HepG2 (cell line): ENCODE measurements around the gene ALOX5. TPM values are rescaled to one million over a fixed set of nuclear protein-coding genes. Genes with fewer than 3 reads are reported as not detected.
"Not testable (repeated sequence)": the region's sequence is repeated elsewhere in the genome, so short reads cannot be mapped to it uniquely, and the experiment has no call there.

ENCODE experiments used
- ATAC-seq: fragments of 200-7000 bp; cut with Tn5 transposase; 3 replicates; pipeline ENCODE4 v1.9.1; 2020; ENCODE audit warnings: mild to moderate bottlenecking, moderate library complexity
- BruUV-seq: library from RNA; stranded (reverse); fragments of 400-500 nt; replicated peaks from 2 replicates; lab custom pipeline; 2021; lab: Mats Ljungman, UMichigan
- CTCF ChIA-PET: fragments of 300-600 bp; formaldehyde crosslinking; extraction: SDS; loops from one replicate; lab custom pipeline; 2021; ENCODE audit warnings: low total read pairs, inconsistent platforms, low intra/inter-chr PET ratio; lab: Yijun Ruan, JAX
- POLR2A ChIA-PET: fragments of 350-600 bp; sonication (Branson Sonifier 250); formaldehyde crosslinking; loops from one replicate; lab custom pipeline; 2020; ENCODE audit warnings: antibody characterized with exemption, inconsistent platforms; lab: Yijun Ruan, JAX
- DNase-seq: peaks from one replicate; pipeline ENCODE4 v3.0.0-alpha.2; 2015; ENCODE audit warnings: low spot score
- FAIRE-seq: peaks from 3 replicates; lab custom pipeline; 2011; peaks lifted over from hg19 to GRCh38; lab: Jason Lieb, UNC
- H2AFZ ChIP-seq: one replicate; pipeline ENCODE4 v1.6.1; 2011; ENCODE audit warnings: low read length, inconsistent platforms
- H3K27ac ChIP-seq: fragments of 300-600 bp; 3 replicates; pipeline ENCODE4 v1.8.0; 2011; ENCODE audit warnings: mixed run types, mild to moderate bottlenecking, mixed read lengths, low read length, inconsistent platforms; ENCODE audit not compliant: insufficient read depth; ENCODE audit errors: extremely low read length
- H3K27me3 ChIP-seq, 2 experiments: fragments of 200-600 bp in 1 of 2; 2 replicates in 1 of 2; 3 replicates in 1 of 2; pipeline versions ENCODE4 v1.6.0 to v1.8.0; 2011; ENCODE audit warnings: low read length in 2 of 2, mild to moderate bottlenecking in 2 of 2, moderate library complexity in 2 of 2, inconsistent platforms in 1 of 2; ENCODE audit not compliant: insufficient read depth in 2 of 2, control insufficient read depth in 1 of 2
- H3K36me3 ChIP-seq, 2 experiments: fragments of 200-600 bp in 1 of 2; replicated peaks in 1 of 2; 2 replicates in 1 of 2; 3 replicates in 1 of 2; pipeline versions ENCODE4 v1.5.1 to v1.8.0; 2011; ENCODE audit warnings: low read length in 2 of 2, inconsistent platforms in 1 of 2; ENCODE audit not compliant: insufficient read depth in 2 of 2, control insufficient read depth in 1 of 2
- H3K4me1 ChIP-seq: 2 replicates; pipeline ENCODE4 v1.5.1; 2012; ENCODE audit warnings: low read length, inconsistent platforms; ENCODE audit not compliant: insufficient read depth
- H3K4me2 ChIP-seq: 2 replicates; pipeline ENCODE4 v1.6.0; 2011; ENCODE audit warnings: low read depth, low read length, inconsistent platforms
- H3K4me3 ChIP-seq, 3 experiments: fragments of 200-600 bp in 1 of 3; sonication (generic), shearing (Covaris generic) in 1 of 3; replicated peaks in 1 of 3; 2 replicates each; pipeline ENCODE4 v1.5.1; 2011 to 2016; ENCODE audit warnings: low read length in 3 of 3, inconsistent platforms in 2 of 3, low read depth in 2 of 3, mild to moderate bottlenecking in 2 of 3, control low read depth in 1 of 3, mixed read lengths in 1 of 3; ENCODE audit not compliant: insufficient read depth in 1 of 3
- H3K79me2 ChIP-seq: one replicate; pipeline ENCODE4 v1.6.1; 2011; ENCODE audit warnings: low read length, inconsistent platforms; ENCODE audit not compliant: insufficient read depth
- H3K9ac ChIP-seq: 2 replicates; pipeline ENCODE4 v1.6.0; 2011; ENCODE audit warnings: mild to moderate bottlenecking, low read depth, low read length, inconsistent platforms; ENCODE audit not compliant: insufficient read depth
- H3K9me3 ChIP-seq: 2 replicates; pipeline ENCODE4 v1.5.1; 2012; ENCODE audit warnings: mild to moderate bottlenecking, low read length
- H4K20me1 ChIP-seq: 2 replicates; pipeline ENCODE4 v1.6.0; 2011; ENCODE audit warnings: inconsistent platforms, mild to moderate bottlenecking, low read length, moderate library complexity; ENCODE audit not compliant: insufficient read depth
- ZFX ChIP-seq: sonication (generic); formaldehyde crosslinking; IDR thresholded peaks from 2 replicates; pipeline ENCODE4 v1.4.0; 2020; ENCODE audit warnings: mild to moderate bottlenecking, low read depth, missing genetic modification reagents, moderate library complexity
- ZNF264 ChIP-seq: sonication (generic); formaldehyde crosslinking; IDR thresholded peaks from 2 replicates; pipeline ENCODE4 v1.4.0; 2020; ENCODE audit warnings: missing genetic modification reagents
- ZNF30 ChIP-seq: sonication (generic); formaldehyde crosslinking; IDR thresholded peaks from 2 replicates; pipeline ENCODE4 v1.5.0; 2020; ENCODE audit warnings: mild to moderate bottlenecking, missing genetic modification reagents
- ZNF569 ChIP-seq: sonication (generic); formaldehyde crosslinking; IDR thresholded peaks from 2 replicates; pipeline ENCODE4 v1.5.0; 2020; ENCODE audit warnings: mild to moderate bottlenecking, missing genetic modification reagents, moderate library complexity, borderline replicate concordance
- WGBS: methylation state at CpG from one replicate; pipeline ENCODE4 v1.1.6; 2017; ENCODE audit warnings: low lambda C conversion rate; 5-methylcytosine and 5-hydroxymethylcytosine counted together
- in situ Hi-C: cut with HindIII; loops from 2 replicates; pipeline ENCODE4 v1.10.0; 2017; ENCODE audit warnings: low pct_unique_long_range_greater_than_20kb; ENCODE audit not compliant: extremely low pct_ligation_motif_present
- intact Hi-C: fragments of 100-400 bp; cut with micrococcal nuclease; formaldehyde crosslinking; loops from one replicate; pipeline ENCODE4 v1.10.0; 2022; ENCODE audit not compliant: unreplicated experiment
- polyA plus RNA-seq, 8 experiments: library from polyadenylated mRNA; depleted of rRNA in 3 of 8; stranded (reverse) in 7 of 8; unstranded in 1 of 8; fragments of >200 nt; fragmentation: Illumina TruSeq in 4 of 8; extraction: Trizol in 4 of 8; gene quantifications; 2 replicates each; pipeline versions ENCODE4 v1.2.1 to v1.2.3, GENCODE V29; 2011 to 2016; ENCODE audit warnings: low read depth in 4 of 8, missing spikeins in 1 of 8, mixed read lengths in 1 of 8; ENCODE audit not compliant: insufficient read depth in 1 of 8
- total RNA-seq, 5 experiments: library from RNA; depleted of rRNA; stranded (reverse); fragments of >200 nt; fragmentation: Illumina TruSeq; extraction: Trizol; gene quantifications; 2 replicates each; pipeline ENCODE4 v1.2.3, GENCODE V29; 2016; ENCODE audit warnings: low read depth in 1 of 5
- TF ChIP-seq, protein P1 (sequence below): sonication (generic); formaldehyde crosslinking; IDR thresholded peaks from 2 replicates; pipeline ENCODE4 v1.4.0; 2020; ENCODE audit warnings: mild to moderate bottlenecking, low read depth, missing genetic modification reagents

Gene ALOX5
- total and polyA plus RNA-seq, 2 of the 13 experiments (the other 11 are each of a cell fraction or from before 2014, with no cell fraction given): 0.04 TPM; not detected in 1

DNA sequence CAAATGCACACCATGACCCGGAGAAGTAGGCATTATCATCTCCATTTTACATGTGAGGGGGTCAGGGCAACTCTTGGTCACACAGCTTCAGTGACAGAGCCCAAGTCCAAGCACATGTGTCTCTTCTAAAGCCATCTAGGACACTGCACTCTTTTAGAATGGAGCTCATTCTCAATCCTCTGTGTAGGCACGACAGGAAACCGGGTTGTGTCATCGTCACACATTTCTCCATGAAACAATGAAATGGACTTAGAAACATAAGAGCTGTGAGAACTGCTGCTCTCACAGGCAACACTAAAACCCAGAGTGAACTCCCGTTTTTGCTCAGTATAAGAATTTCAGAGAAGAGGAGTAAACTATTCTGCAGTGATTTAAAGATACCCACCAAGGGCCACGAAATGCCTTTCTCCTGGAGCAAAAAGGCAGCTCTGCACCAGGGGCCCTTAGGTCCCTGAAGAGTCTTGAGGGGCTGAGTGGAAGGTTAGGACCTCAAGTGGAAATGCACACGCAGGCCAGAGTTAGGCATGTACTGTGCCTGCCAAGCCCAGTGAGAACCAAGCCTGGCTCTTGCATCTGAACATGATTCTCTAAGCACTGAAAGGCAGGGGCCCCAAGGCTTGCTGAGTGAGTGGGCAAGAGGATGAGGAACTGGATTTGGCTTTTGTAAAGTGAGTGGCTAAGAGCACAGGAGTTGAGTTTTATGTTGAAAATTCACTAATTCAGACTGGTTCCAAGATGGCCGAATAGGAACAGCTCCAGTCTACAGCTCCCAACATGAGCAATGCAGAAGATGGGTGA, 13.3 kb downstream of the ALOX5 start (continued):
- TF ChIP-seq, protein P1, sequence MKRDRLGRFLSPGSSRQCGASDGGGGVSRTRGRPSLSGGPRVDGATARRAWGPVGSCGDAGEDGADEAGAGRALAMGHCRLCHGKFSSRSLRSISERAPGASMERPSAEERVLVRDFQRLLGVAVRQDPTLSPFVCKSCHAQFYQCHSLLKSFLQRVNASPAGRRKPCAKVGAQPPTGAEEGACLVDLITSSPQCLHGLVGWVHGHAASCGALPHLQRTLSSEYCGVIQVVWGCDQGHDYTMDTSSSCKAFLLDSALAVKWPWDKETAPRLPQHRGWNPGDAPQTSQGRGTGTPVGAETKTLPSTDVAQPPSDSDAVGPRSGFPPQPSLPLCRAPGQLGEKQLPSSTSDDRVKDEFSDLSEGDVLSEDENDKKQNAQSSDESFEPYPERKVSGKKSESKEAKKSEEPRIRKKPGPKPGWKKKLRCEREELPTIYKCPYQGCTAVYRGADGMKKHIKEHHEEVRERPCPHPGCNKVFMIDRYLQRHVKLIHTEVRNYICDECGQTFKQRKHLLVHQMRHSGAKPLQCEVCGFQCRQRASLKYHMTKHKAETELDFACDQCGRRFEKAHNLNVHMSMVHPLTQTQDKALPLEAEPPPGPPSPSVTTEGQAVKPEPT (CRISPR knock-in tag): no peak
- no peak for TF ChIP-seq ZNF569
- no peak for TF ChIP-seq ZNF264 (CRISPR knock-in tag)
- no peak for TF ChIP-seq ZNF30 (CRISPR knock-in tag)
- no peak for TF ChIP-seq ZFX

DNA sequence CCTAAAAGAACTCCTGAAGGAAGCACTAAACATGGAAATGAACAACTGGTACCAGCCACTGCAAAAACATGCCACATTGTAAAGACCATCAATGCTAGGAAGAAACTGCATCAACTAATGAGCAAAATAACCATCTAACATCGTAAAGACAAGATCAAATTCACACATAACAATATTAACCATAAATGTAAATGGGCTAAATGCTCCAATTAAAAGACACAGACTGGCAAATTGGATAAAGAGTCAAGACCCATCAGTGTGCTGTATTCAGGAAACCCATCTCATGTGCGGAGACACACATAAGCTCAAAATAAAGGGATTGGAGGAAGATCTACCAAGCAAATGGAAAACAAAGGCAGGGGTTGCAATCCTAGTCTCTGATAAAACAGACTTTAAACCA, 15.7 kb downstream of the ALOX5 start:
- H3K4me2 ChIP-seq, H3K9me3 ChIP-seq, H3K79me2 ChIP-seq, CTCF ChIA-PET, H3K4me1 ChIP-seq, DNase-seq, H4K20me1 ChIP-seq, ATAC-seq, intact Hi-C loops, H3K4me3 ChIP-seq, FAIRE-seq, BruUV-seq, in situ Hi-C loops, H3K9ac ChIP-seq, H2AFZ ChIP-seq, H3K27ac ChIP-seq, H3K36me3 ChIP-seq, POLR2A ChIA-PET: not testable (repeated sequence)
- WGBS: 0% methylated on average over 2 of the region's 2 CpGs
- H3K27me3 ChIP-seq: peaks cover 0 to 11% of the 10 kb centered on the region in 2 experiments; a peak in 2 of 5 replicates

DNA sequence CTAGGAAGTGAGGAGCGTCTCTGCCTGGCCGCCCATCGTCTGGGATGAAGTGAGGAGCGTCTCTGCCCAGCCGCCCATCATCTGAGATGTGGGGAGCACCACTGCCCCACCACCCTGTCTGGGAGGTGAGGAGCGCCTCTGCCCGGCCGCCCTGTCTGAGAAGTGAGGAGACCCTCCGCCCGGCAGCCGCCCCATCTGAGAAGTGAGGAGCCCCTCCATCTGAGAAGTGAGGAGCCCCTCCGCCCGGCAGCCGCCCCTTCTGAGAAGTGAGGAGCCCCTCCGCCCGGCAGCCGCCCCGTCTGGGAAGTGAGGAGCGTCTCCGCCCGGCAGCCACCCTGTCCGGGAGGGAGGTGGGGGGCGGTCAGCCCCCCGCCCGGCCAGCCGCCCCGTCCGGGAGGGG, 17.6 kb downstream of the ALOX5 start:
- FAIRE-seq, H3K4me3 ChIP-seq, intact Hi-C loops, POLR2A ChIA-PET, CTCF ChIA-PET, H4K20me1 ChIP-seq, BruUV-seq, H3K36me3 ChIP-seq, ATAC-seq, H3K4me1 ChIP-seq, H2AFZ ChIP-seq, DNase-seq, H3K79me2 ChIP-seq, H3K9ac ChIP-seq, H3K4me2 ChIP-seq, H3K27me3 ChIP-seq, H3K27ac ChIP-seq, H3K9me3 ChIP-seq, in situ Hi-C loops: not testable (repeated sequence)
- WGBS: 70% methylated on average over 4 of the region's 28 CpGs
